K562 (cell line): ENCODE results near the gene KLHL22. TPM values are rescaled to one million over a fixed set of nuclear protein-coding genes. Genes with fewer than 3 reads are reported as not detected.

ENCODE experiments used
- DDX20 ChIP-seq: fragments of 450-650 bp; IDR thresholded peaks from 2 replicates; pipeline ENCODE4 v1.6.1; 2016; ENCODE audit warnings: missing genetic modification characterization, low read depth, mild to moderate bottlenecking, missing compliant biosample characterization, moderate library complexity
- HDAC6 ChIP-seq: IDR thresholded peaks from 2 replicates; pipeline ENCODE4 v1.6.1; 2012; ENCODE audit warnings: low read depth, mild to moderate bottlenecking, control low read depth, inconsistent platforms, low read length, moderate library complexity
- MYC ChIP-seq, 2 experiments: fragments of 250-450 bp in 1 of 2; sonication (Bioruptor Pico) in 1 of 2; IDR thresholded peaks; 2 replicates each; pipeline versions ENCODE4 v1.5.1 to v1.6.1; 2012 to 2021; ENCODE audit warnings: low read depth in 2 of 2, borderline replicate concordance in 1 of 2, improper control_type of control experiment in 1 of 2, low read length in 1 of 2, mild to moderate bottlenecking in 1 of 2, moderate library complexity in 1 of 2
- NFIX ChIP-seq: fragments of 250-450 bp; sonication (Bioruptor Pico); IDR thresholded peaks from 2 replicates; pipeline ENCODE4 v1.4.0; 2020; ENCODE audit warnings: low read depth, mild to moderate bottlenecking, moderate library complexity
- POLR2AphosphoS5 ChIP-seq: IDR thresholded peaks from 2 replicates; pipeline ENCODE4 v1.6.1; 2011; ENCODE audit warnings: mild to moderate bottlenecking, low read depth, low read length, moderate library complexity; ENCODE audit not compliant: control insufficient read depth, insufficient read depth
- RBM34 ChIP-seq: fragments of 200-400 bp; formaldehyde crosslinking; IDR thresholded peaks from 2 replicates; pipeline ENCODE4 v1.6.1; 2018; ENCODE audit warnings: low read length, borderline replicate concordance; ENCODE audit not compliant: insufficient read depth
- TSC22D4 ChIP-seq: fragments of 450-650 bp; IDR thresholded peaks from 2 replicates; pipeline ENCODE4 v1.6.1; 2016; ENCODE audit warnings: missing genetic modification characterization, missing biosample characterization, control low read depth
- WHSC1 ChIP-seq: IDR thresholded peaks from one replicate; pipeline ENCODE4 v1.6.1; 2012; ENCODE audit warnings: low read length, control low read depth, inconsistent platforms
- ZNF384 ChIP-seq: IDR thresholded peaks from 2 replicates; pipeline ENCODE4 v1.6.1; 2012; ENCODE audit warnings: low read depth, low read length, improper control_type of control experiment
- ZSCAN32 ChIP-seq: fragments of 450-650 bp; formaldehyde crosslinking; IDR thresholded peaks from 2 replicates; pipeline ENCODE4 v1.4.0; 2020; ENCODE audit warnings: mild to moderate bottlenecking, moderate library complexity
- polyA plus RNA-seq, 8 experiments: library from polyadenylated mRNA; depleted of rRNA in 4 of 8; stranded (reverse) in 5 of 8; unstranded in 3 of 8; fragments of >200 nt; fragmentation: Nextera tagmentation in 2 of 8; fragmentation: Illumina TruSeq in 1 of 8; extraction: Ambion mirVana in 2 of 8; extraction: Trizol in 1 of 8; gene quantifications; 2 replicates each; pipeline versions ENCODE4 v1.2.1 to v1.2.3, GENCODE V29; 2011 to 2014; ENCODE audit warnings: inconsistent platforms in 1 of 8, missing spikeins in 1 of 8
- total RNA-seq, 7 experiments: library from RNA; depleted of rRNA in 6 of 7; stranded (reverse); fragments of >200 nt in 6 of 7; fragmentation: Illumina TruSeq in 2 of 7; extraction: Trizol in 2 of 7; gene quantifications; 2 replicates each; pipeline versions ENCODE4 v1.2.1 to v1.2.3, GENCODE V29; 2011 to 2021; ENCODE audit warnings: low replicate concordance in 1 of 7
- TF ChIP-seq, protein P1 (sequence below): fragments of 450-650 bp; formaldehyde crosslinking; IDR thresholded peaks from 2 replicates; pipeline ENCODE4 v1.4.0; 2020; ENCODE audit warnings: mild to moderate bottlenecking
- TF ChIP-seq, protein P2 (sequence below): fragments of 250-450 bp; sonication (Bioruptor Pico); IDR thresholded peaks from 2 replicates; pipeline ENCODE4 v1.4.0; 2020; ENCODE audit warnings: mild to moderate bottlenecking, moderate library complexity
- TF ChIP-seq, protein P3 (sequence below): fragments of 450-650 bp; conservative IDR thresholded peaks from 2 replicates; pipeline ENCODE4 v1.6.1; 2016; ENCODE audit warnings: missing genetic modification characterization, low read depth, mild to moderate bottlenecking, control low read depth, missing compliant biosample characterization
- TF ChIP-seq, protein P4 (sequence below): fragments of 450-650 bp; formaldehyde crosslinking; conservative IDR thresholded peaks from 2 replicates; pipeline ENCODE4 v1.4.0; 2022; ENCODE audit warnings: mild to moderate bottlenecking, missing genetic modification characterization
- TF ChIP-seq, protein P5 (sequence below): sonication (generic); formaldehyde crosslinking; IDR thresholded peaks from 2 replicates; pipeline ENCODE4 v1.8.0; 2022; ENCODE audit warnings: mild to moderate bottlenecking, missing genetic modification reagents
- TF ChIP-seq, protein P6 (sequence below): fragments of 200-800 bp; sonication (Bioruptor generic); IDR thresholded peaks from 2 replicates; pipeline ENCODE4 v1.6.1; 2017; ENCODE audit warnings: missing genetic modification characterization, missing compliant biosample characterization

Gene KLHL22
- total and polyA plus RNA-seq, 9 of the 15 experiments (the other 6 are each of a cell fraction or from before 2014, with no cell fraction given), result 1.3 to 25.6 (median 15.2) TPM

DNA sequence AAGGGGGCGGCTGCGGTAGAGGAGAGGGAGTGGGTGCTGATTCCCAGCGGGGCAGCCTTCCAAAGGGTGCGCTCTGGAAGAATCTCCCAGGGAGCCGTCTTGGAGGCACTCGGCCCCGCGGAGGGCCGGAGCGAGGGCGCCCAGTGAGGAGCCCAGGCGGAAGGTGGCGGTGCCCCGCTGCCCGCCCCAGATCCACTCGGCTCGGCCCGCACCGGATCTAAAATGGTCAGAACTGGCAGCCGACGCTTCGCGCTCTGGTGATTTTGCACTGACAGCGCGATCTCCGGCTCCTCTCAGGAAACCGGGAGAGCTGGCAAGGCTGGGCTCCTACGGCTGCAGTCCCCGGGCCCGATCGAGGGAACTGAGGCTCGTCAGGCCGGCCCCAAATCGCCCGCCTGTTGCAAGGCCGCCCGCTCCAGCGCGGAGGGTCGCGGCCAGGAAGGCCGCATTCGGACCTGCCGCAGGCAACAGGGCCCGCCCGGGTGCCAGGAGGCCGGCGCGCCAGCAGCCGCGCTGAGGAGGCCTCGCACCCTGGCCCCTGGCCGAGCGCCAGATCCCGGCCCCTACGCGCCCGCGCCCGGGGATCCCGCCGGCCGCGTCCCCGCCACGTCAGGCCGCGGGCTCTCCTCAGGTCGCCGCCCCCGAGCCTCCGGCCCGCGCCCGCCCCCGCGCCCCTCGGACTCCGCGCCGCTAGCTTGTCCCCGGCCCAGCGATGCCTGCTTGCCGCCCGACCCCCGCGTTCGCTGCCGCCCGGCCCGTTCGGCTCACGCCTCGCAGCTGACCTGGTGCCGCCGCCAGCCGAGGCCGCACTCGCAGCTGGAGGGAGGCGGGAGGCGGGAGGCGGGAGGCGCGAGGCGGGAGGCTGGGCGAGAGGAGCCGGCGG lies at the start of gene KLHL22 (continued):
- TF ChIP-seq, protein P1, sequence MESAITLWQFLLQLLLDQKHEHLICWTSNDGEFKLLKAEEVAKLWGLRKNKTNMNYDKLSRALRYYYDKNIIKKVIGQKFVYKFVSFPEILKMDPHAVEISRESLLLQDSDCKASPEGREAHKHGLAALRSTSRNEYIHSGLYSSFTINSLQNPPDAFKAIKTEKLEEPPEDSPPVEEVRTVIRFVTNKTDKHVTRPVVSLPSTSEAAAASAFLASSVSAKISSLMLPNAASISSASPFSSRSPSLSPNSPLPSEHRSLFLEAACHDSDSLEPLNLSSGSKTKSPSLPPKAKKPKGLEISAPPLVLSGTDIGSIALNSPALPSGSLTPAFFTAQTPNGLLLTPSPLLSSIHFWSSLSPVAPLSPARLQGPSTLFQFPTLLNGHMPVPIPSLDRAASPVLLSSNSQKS (CRISPR knock-in tag), result no peak
- TF ChIP-seq WHSC1 (no peak), MYC (IDR thresholded peaks at IDR 0.05; ENCODE audit: low read depth, low read length) (no peak), MYC (CRISPR knock-in tag; IDR thresholded peaks at IDR 0.05; ENCODE audit: borderline replicate concordance, low read depth) (peak; percentile 95), NFIX (CRISPR knock-in tag) (no peak), HDAC6 (0 out of 2 replicates have a peak, but pooled peaks have one; percentile 55), TSC22D4 (tag) (no peak), DDX20 (tag) (no peak), RBM34 (peak; percentile 63; the same call in 1 of the 2 replicates), ZNF384 (0 out of 2 replicates have a peak, but pooled peaks have one; percentile 6), POLR2AphosphoS5 (peak; percentile 68), ZSCAN32 (CRISPR knock-in tag) (no peak; the same call in none of the 2 replicates)
- TF ChIP-seq, protein P2, sequence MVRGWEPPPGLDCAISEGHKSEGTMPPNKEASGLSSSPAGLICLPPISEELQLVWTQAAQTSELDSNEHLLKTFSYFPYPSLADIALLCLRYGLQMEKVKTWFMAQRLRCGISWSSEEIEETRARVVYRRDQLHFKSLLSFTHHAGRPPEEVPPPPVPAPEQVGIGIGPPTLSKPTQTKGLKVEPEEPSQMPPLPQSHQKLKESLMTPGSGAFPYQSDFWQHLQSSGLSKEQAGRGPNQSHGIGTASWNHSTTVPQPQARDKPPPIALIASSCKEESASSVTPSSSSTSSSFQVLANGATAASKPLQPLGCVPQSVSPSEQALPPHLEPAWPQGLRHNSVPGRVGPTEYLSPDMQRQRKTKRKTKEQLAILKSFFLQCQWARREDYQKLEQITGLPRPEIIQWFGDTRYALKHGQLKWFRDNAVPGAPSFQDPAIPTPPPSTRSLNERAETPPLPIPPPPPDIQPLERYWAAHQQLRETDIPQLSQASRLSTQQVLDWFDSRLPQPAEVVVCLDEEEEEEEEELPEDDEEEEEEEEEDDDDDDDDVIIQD (CRISPR knock-in tag), result no peak
- TF ChIP-seq, protein P3, sequence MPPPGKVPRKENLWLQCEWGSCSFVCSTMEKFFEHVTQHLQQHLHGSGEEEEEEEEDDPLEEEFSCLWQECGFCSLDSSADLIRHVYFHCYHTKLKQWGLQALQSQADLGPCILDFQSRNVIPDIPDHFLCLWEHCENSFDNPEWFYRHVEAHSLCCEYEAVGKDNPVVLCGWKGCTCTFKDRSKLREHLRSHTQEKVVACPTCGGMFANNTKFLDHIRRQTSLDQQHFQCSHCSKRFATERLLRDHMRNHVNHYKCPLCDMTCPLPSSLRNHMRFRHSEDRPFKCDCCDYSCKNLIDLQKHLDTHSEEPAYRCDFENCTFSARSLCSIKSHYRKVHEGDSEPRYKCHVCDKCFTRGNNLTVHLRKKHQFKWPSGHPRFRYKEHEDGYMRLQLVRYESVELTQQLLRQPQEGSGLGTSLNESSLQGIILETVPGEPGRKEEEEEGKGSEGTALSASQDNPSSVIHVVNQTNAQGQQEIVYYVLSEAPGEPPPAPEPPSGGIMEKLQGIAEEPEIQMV (tag), result no peak
- TF ChIP-seq, protein P4, sequence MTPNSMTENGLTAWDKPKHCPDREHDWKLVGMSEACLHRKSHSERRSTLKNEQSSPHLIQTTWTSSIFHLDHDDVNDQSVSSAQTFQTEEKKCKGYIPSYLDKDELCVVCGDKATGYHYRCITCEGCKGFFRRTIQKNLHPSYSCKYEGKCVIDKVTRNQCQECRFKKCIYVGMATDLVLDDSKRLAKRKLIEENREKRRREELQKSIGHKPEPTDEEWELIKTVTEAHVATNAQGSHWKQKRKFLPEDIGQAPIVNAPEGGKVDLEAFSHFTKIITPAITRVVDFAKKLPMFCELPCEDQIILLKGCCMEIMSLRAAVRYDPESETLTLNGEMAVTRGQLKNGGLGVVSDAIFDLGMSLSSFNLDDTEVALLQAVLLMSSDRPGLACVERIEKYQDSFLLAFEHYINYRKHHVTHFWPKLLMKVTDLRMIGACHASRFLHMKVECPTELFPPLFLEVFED (CRISPR knock-in tag), result no peak
- TF ChIP-seq, protein P5, sequence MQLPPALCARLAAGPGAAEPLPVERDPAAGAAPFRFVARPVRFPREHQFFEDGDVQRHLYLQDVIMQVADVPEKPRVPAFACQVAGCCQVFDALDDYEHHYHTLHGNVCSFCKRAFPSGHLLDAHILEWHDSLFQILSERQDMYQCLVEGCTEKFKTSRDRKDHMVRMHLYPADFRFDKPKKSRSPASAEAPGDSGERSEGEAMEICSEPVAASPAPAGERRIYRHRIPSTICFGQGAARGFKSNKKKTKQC (CRISPR knock-in tag), result no peak
- TF ChIP-seq, protein P6, sequence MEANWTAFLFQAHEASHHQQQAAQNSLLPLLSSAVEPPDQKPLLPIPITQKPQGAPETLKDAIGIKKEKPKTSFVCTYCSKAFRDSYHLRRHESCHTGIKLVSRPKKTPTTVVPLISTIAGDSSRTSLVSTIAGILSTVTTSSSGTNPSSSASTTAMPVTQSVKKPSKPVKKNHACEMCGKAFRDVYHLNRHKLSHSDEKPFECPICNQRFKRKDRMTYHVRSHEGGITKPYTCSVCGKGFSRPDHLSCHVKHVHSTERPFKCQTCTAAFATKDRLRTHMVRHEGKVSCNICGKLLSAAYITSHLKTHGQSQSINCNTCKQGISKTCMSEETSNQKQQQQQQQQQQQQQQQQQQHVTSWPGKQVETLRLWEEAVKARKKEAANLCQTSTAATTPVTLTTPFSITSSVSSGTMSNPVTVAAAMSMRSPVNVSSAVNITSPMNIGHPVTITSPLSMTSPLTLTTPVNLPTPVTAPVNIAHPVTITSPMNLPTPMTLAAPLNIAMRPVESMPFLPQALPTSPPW (CRISPR knock-in tag), result no peak
